GM12878 (cell line): ENCODE results near the gene ATAD2B. TPM values are rescaled to one million over a fixed set of nuclear protein-coding genes. Genes with fewer than 3 reads are reported as not detected.

Experiments used
- ATAC-seq: fragments of 200-7000 bp; cut with Tn5 transposase; 3 replicates; pipeline ENCODE4 v1.9.1; 2020; ENCODE audit warnings: mild to moderate bottlenecking, moderate library complexity
- BruUV-seq: library from RNA; stranded (reverse); fragments of 400-500 nt; replicated peaks from 2 replicates; lab custom pipeline; 2021; lab: Mats Ljungman, UMichigan
- CTCF ChIA-PET: fragments of 300-600 bp; sonication (Branson Sonifier 250); formaldehyde crosslinking; extraction: SDS; loops from one replicate; lab custom pipeline; 2021; ENCODE audit warnings: inconsistent platforms; lab: Yijun Ruan, JAX
- POLR2A ChIA-PET: fragments of 350-600 bp; formaldehyde crosslinking; extraction: SDS; loops from one replicate; lab custom pipeline; 2021; ENCODE audit warnings: inconsistent platforms; lab: Charles Lee
- RAD21 ChIA-PET: fragments of 300-600 bp; sonication (Branson Sonifier 250); formaldehyde crosslinking; loops from one replicate; lab custom pipeline; 2023; ENCODE audit warnings: antibody characterized with exemption; ENCODE audit not compliant: unreplicated experiment; lab: Charles Lee
- SMC1A ChIA-PET: fragments of 300-600 bp; sonication (Branson Sonifier 250); formaldehyde crosslinking; loops from one replicate; lab custom pipeline; 2023; ENCODE audit not compliant: unreplicated experiment, uncharacterized antibody; lab: Charles Lee
- DNase-seq: peaks from one replicate; pipeline ENCODE4 v3.0.0-alpha.2; 2011; ENCODE audit warnings: low read depth, low spot score
- FAIRE-seq: peaks from 3 replicates; lab custom pipeline; 2011; peaks lifted over from hg19 to GRCh38; lab: Jason Lieb, UNC
- H2AFZ ChIP-seq: 2 replicates; pipeline ENCODE4 v1.6.0; 2011; ENCODE audit warnings: low read depth, low read length, control low read depth; ENCODE audit not compliant: control insufficient read depth
- H3K27ac ChIP-seq: 2 replicates; pipeline ENCODE4 v1.5.1; 2011; ENCODE audit warnings: control low read depth; ENCODE audit not compliant: control insufficient read depth, insufficient read depth
- H3K27me3 ChIP-seq, 2 experiments: replicated peaks in 1 of 2; 2 replicates each; pipeline versions ENCODE4 v1.6.0 to v1.6.1; 2011; ENCODE audit warnings: low read length in 1 of 2; ENCODE audit not compliant: control insufficient read depth in 2 of 2, insufficient read depth in 2 of 2
- H3K36me3 ChIP-seq, 2 experiments: 2 replicates each; pipeline ENCODE4 v1.5.1; 2011; ENCODE audit warnings: low read length in 1 of 2; ENCODE audit not compliant: control insufficient read depth in 2 of 2, insufficient read depth in 2 of 2
- H3K4me1 ChIP-seq: 2 replicates; pipeline ENCODE4 v1.6.1; 2011; ENCODE audit warnings: mild to moderate bottlenecking, low read length, moderate library complexity, mixed read lengths; ENCODE audit not compliant: control insufficient read depth, insufficient read depth
- H3K4me2 ChIP-seq: 2 replicates; pipeline ENCODE4 v1.6.0; 2011; ENCODE audit warnings: control low read depth; ENCODE audit not compliant: control insufficient read depth, insufficient read depth
- H3K4me3 ChIP-seq: fragments of 200-600 bp; sonication (generic); 2 replicates; pipeline ENCODE4 v1.5.1; 2016
- H3K79me2 ChIP-seq: 2 replicates; pipeline ENCODE4 v1.6.0; 2011; ENCODE audit warnings: low read length; ENCODE audit not compliant: control insufficient read depth, insufficient read depth
- H3K9ac ChIP-seq: 2 replicates; pipeline ENCODE4 v1.8.0; 2011; ENCODE audit warnings: low read length, control low read depth, mixed read lengths; ENCODE audit not compliant: control insufficient read depth, insufficient read depth
- H3K9me3 ChIP-seq: replicated peaks from 3 replicates; pipeline ENCODE4 v1.5.1; 2011; ENCODE audit warnings: mild to moderate bottlenecking, low read length; ENCODE audit not compliant: control insufficient read depth, insufficient read depth
- H4K20me1 ChIP-seq: 2 replicates; pipeline ENCODE4 v1.6.0; 2011; ENCODE audit not compliant: control insufficient read depth, insufficient read depth
- BMI1 ChIP-seq: fragments of 450-650 bp; IDR thresholded peaks from 2 replicates; pipeline ENCODE4 v1.6.1; 2016; ENCODE audit warnings: mild to moderate bottlenecking, moderate library complexity, borderline replicate concordance
- BRCA1 ChIP-seq: IDR thresholded peaks from 2 replicates; pipeline ENCODE4 v1.6.1; 2011; ENCODE audit warnings: low read depth, low read length, improper control_type of control experiment
- CBX5 ChIP-seq: sonication (generic); IDR thresholded peaks from 2 replicates; pipeline ENCODE4 v1.6.1; 2016; ENCODE audit warnings: low read depth, moderate library complexity, mild to moderate bottlenecking, inconsistent platforms
- CEBPZ ChIP-seq: fragments of 150-350 bp; IDR thresholded peaks from 2 replicates; pipeline ENCODE4 v1.6.1; 2016; ENCODE audit warnings: low read depth, low read length
- CHD4 ChIP-seq: fragments of 200-600 bp; sonication (generic); IDR thresholded peaks from 2 replicates; pipeline ENCODE4 v1.6.1; 2016; ENCODE audit warnings: mild to moderate bottlenecking
- DPF2 ChIP-seq: fragments of 450-650 bp; IDR thresholded peaks from 2 replicates; pipeline ENCODE4 v1.6.1; 2017; ENCODE audit warnings: mild to moderate bottlenecking
- ELK1 ChIP-seq: IDR thresholded peaks from 2 replicates; pipeline ENCODE4 v1.6.1; 2012; ENCODE audit warnings: low read depth, low read length, improper control_type of control experiment
- NFXL1 ChIP-seq: fragments of 450-650 bp; IDR thresholded peaks from 2 replicates; pipeline ENCODE4 v1.6.1; 2017; ENCODE audit warnings: antibody characterized with exemption, mild to moderate bottlenecking, borderline replicate concordance
- POLR2A ChIP-seq: IDR thresholded peaks from 2 replicates; pipeline ENCODE4 v1.6.1; 2011; ENCODE audit warnings: low read depth, mild to moderate bottlenecking, low read length
- RAD21 ChIP-seq: IDR thresholded peaks from 2 replicates; pipeline ENCODE4 v1.6.1; 2011; ENCODE audit warnings: mild to moderate bottlenecking, low read depth, low read length, moderate library complexity; ENCODE audit not compliant: insufficient read depth
- STAT1 ChIP-seq: fragments of 450-650 bp; conservative IDR thresholded peaks from 2 replicates; pipeline ENCODE4 v1.6.1; 2014; ENCODE audit warnings: antibody characterized with exemption, mild to moderate bottlenecking
- YY1 ChIP-seq: IDR thresholded peaks from 2 replicates; pipeline ENCODE4 v1.6.1; 2011; ENCODE audit warnings: low read depth, mild to moderate bottlenecking, low read length
- ZNF384 ChIP-seq: IDR thresholded peaks from 2 replicates; pipeline ENCODE4 v1.6.1; 2012; ENCODE audit warnings: low read depth, mild to moderate bottlenecking, low read length, improper control_type of control experiment, borderline replicate concordance
- WGBS: methylation state at CpG from one replicate; pipeline ENCODE4 v1.1.6; 2016; ENCODE audit warnings: low lambda C conversion rate; ENCODE audit not compliant: insufficient replicate concordance, insufficient coverage; ENCODE audit errors: missing lambda C conversion rate; 5-methylcytosine and 5-hydroxymethylcytosine counted together
- in situ Hi-C: fragments of 300-500 bp; cut with MboI; formaldehyde crosslinking; loops from 9 replicates; pipeline ENCODE4 v1.14.3; 2018; ENCODE audit warnings: mixed read lengths
- intact Hi-C: fragments of 100-400 bp; cut with micrococcal nuclease; formaldehyde crosslinking; loops from one replicate; pipeline ENCODE4 v1.14.2; 2022; ENCODE audit not compliant: unreplicated experiment
- polyA plus RNA-seq, 11 experiments: library from polyadenylated mRNA; depleted of rRNA in 4 of 11; unstranded in 6 of 11; stranded (reverse) in 5 of 11; fragments of >200 nt; fragmentation: Nextera tagmentation in 4 of 11; fragmentation: Illumina TruSeq in 1 of 11; extraction: Ambion mirVana in 4 of 11; extraction: Trizol in 1 of 11; gene quantifications; 1 replicate in 1 of 11; 2 replicates in 10 of 11; pipeline versions ENCODE4 v1.2.1 to v1.2.3, GENCODE V29; 2011 to 2016; ENCODE audit warnings: inconsistent platforms in 2 of 11, missing spikeins in 2 of 11, low read depth in 1 of 11
- total RNA-seq, 4 experiments: library from RNA; depleted of rRNA in 3 of 4; stranded (reverse); fragments of >200 nt in 3 of 4; fragmentation: Illumina TruSeq in 1 of 4; extraction: Trizol in 1 of 4; gene quantifications; 2 replicates each; pipeline versions ENCODE4 v1.2.1 to v1.2.3, GENCODE V29; 2013 to 2021
- TF ChIP-seq, protein P1 (sequence below): fragments of 450-650 bp; IDR thresholded peaks from 2 replicates; pipeline ENCODE4 v1.6.1; 2017; ENCODE audit warnings: mild to moderate bottlenecking, moderate library complexity
- TF ChIP-seq, protein P2 (sequence below): IDR thresholded peaks from 2 replicates; pipeline ENCODE4 v1.6.1; 2011; ENCODE audit warnings: low read depth, low read length, improper control_type of control experiment, borderline replicate concordance

ATAD2B gene
- total and polyA plus RNA-seq, 10 of the 15 experiments (the other 5 are each of a cell fraction or from before 2014, with no cell fraction given), result 3.6 to 29.9 (median 16.8) TPM

DNA sequence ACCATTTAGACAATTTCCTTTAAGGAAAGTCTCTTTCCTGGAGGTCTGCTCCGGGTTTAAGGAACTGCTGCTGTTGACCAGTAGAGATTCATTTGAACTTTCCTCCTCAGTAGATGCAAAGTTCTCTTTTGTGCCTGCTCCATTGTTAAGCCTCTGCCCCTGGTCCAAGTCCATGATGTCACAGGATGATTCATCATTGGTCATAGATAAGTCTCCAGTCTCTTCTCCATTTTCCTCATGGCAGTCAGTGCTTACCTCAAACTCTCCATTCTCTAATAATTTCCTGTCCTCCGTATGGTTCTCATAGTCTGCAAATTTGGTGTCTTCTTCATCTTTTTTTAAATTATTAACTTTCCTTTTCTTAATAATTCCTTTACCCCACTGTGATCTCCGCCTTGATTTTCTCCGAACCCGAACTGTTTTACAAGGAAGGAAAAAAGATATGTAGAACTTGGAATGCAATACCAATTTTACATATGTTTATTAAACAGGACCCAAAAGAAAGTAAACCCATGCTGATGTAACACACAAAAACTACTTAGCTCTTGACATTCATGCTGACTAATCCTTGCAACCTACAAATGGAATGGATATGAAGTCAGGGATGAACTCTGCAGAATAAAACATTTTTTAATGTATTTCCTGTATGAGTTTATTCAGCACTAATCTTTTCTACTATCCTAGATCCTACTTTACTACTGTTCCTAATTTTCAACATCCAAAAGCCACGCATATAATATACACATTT is 169.1 kb downstream of the ATAD2B start:
- no peaks in the 10 kb centered on the region for H4K20me1 ChIP-seq
- no peak for FAIRE-seq
- ChIA-PET RAD21 (no interaction called here), SMC1A (interaction anchor here (1.3 kb wide), 1 partner anchor 9 kb away, joined by 3 read pairs; no protein-coding TSS in a partner anchor), CTCF (interaction anchor here (0.5 to 2.1 kb wide), 2 partner anchors 9 to 1590 kb away, joined by 6 read pairs; no protein-coding TSS in a partner anchor), POLR2A (no interaction called here)
- no peak for DNase-seq
- H3K27me3 ChIP-seq, result no peaks in the 10 kb centered on the region
- H3K4me3 ChIP-seq, result no peak overlapping the region
- no peak for ATAC-seq
- H3K27ac ChIP-seq, result no peak overlapping the region
- H3K4me1 ChIP-seq, result no peaks in the 10 kb centered on the region
- peaks cover 0 to 18% of the 10 kb centered on the region in 2 experiments for H3K36me3 ChIP-seq
- intact Hi-C loops, result no loop called here
- H2AFZ ChIP-seq, result no peak overlapping the region
- BruUV-seq, result no TSS peak
- 92% methylated on average over 6 of the region's 6 CpGs for WGBS
- H3K9me3 ChIP-seq, result no peaks in the 10 kb centered on the region
- no peak overlapping the region for H3K9ac ChIP-seq
- H3K4me2 ChIP-seq, result no peak overlapping the region
- in situ Hi-C loops, result no loop called here
- H3K79me2 ChIP-seq, result no peaks in the 10 kb centered on the region
- TF ChIP-seq YY1 (no peak), BMI1 (no peak), POLR2A (no peak), ZNF384 (no peak), CBX5 (no peak), NFXL1 (no peak), DPF2 (no peak), CHD4 (no peak), CEBPZ (no peak), STAT1 (no peak), RAD21 (no peak), ELK1 (no peak), BRCA1 (no peak)
- TF ChIP-seq, protein P1, sequence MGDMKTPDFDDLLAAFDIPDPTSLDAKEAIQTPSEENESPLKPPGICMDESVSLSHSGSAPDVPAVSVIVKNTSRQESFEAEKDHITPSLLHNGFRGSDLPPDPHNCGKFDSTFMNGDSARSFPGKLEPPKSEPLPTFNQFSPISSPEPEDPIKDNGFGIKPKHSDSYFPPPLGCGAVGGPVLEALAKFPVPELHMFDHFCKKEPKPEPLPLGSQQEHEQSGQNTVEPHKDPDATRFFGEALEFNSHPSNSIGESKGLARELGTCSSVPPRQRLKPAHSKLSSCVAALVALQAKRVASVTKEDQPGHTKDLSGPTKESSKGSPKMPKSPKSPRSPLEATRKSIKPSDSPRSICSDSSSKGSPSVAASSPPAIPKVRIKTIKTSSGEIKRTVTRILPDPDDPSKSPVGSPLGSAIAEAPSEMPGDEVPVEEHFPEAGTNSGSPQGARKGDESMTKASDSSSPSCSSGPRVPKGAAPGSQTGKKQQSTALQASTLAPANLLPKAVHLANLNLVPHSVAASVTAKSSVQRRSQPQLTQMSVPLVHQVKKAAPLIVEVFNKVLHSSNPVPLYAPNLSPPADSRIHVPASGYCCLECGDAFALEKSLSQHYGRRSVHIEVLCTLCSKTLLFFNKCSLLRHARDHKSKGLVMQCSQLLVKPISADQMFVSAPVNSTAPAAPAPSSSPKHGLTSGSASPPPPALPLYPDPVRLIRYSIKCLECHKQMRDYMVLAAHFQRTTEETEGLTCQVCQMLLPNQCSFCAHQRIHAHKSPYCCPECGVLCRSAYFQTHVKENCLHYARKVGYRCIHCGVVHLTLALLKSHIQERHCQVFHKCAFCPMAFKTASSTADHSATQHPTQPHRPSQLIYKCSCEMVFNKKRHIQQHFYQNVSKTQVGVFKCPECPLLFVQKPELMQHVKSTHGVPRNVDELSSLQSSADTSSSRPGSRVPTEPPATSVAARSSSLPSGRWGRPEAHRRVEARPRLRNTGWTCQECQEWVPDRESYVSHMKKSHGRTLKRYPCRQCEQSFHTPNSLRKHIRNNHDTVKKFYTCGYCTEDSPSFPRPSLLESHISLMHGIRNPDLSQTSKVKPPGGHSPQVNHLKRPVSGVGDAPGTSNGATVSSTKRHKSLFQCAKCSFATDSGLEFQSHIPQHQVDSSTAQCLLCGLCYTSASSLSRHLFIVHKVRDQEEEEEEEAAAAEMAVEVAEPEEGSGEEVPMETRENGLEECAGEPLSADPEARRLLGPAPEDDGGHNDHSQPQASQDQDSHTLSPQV, result no peak
- TF ChIP-seq, protein P2, sequence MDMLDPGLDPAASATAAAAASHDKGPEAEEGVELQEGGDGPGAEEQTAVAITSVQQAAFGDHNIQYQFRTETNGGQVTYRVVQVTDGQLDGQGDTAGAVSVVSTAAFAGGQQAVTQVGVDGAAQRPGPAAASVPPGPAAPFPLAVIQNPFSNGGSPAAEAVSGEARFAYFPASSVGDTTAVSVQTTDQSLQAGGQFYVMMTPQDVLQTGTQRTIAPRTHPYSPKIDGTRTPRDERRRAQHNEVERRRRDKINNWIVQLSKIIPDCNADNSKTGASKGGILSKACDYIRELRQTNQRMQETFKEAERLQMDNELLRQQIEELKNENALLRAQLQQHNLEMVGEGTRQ, result no peak
